ENCODE measurements around the gene OR2T35.

The OR2T35 gene

DNA sequence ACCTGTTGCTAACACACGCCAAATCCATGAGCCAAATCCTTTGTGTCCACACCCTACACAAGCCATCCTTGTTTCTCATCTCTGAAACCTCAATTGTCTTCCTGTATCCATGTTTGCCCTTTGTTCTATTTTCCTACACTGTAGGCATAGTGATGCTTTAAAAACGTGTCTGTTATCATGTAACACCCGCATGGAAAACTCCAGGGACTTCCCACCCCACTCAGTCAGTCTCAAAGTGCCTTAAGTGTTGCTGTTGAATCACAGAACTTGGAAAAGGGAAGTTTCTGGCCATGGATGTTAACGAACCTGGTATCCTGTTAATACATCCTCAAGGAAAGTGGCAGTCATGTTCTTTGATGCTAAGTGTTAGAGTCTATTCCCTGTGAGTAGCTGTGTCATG is 19.9 kb downstream of the OR2T35 start:
- no peak for DNase-seq (ENCODE audit: low spot score)
- no peak overlapping the region for H3K4me3 ChIP-seq
- H3K27ac ChIP-seq: no peak overlapping the region
- no peak for TF ChIP-seq CTCF (IDR thresholded peaks at IDR 0.05)

DNA sequence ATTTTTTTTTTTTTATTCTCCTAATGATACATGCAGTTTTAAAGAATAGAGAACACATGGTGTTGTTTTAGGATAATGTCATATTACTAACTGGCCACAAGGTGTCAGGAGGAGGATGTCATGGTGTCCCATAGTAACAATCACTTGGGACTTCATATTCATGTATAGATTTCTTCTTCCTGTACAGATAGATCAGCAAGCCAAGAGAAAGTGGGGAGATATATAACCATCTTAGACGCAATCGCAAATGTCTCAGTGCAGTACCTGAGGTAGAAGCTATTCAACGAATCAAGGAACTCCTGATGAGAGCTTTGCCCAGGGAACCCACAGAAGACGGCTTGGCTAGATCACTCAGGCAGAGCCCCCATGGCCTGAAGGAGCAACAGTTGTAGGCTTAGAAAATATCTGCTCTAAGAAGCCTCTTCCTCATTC is 22.5 kb downstream of the OR2T35 start:
- Histone ChIP-seq H3K4me3 (no peak overlapping the region), H3K27ac (no peak overlapping the region)
- TF ChIP-seq CTCF (IDR thresholded peaks at IDR 0.05): no peak
- no peak for DNase-seq (ENCODE audit: low spot score)

GRCh38 chr1:248621770-248622169 is 23.3 kb downstream of the OR2T35 start:
- no peak for DNase-seq (ENCODE audit: low spot score)
- H3K4me3 ChIP-seq: no peak overlapping the region
- no peak for TF ChIP-seq CTCF (IDR thresholded peaks at IDR 0.05)

DNA sequence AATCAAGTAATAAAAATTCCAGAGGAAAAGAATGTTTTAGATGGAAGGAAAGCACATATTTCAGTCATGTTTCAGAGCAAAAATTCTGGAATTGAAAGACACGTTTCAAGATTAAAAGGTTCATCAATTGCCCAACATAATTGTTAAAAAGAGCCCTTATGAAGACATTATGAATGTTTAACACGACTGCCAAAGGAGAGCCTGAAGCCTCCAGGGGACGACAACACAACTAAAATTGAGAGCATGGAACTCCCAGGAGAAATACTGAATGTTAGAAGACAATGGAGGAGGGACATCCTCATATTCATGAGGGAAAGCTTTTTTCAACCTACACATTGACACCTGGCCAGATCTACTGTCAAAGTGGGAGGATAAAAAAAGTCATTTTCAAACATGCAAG is 26.2 kb downstream of the OR2T35 start:
- no peak overlapping the region for H3K4me3 ChIP-seq
- no peak for DNase-seq (ENCODE audit: low spot score)
- TF ChIP-seq CTCF (IDR thresholded peaks at IDR 0.05): peak; percentile 31
- no peak overlapping the region for H3K27ac ChIP-seq

More at GRCh38 chr1:248621770-248622169, 23.3 kb downstream of the OR2T35 start:
- no peak overlapping the region for H3K27ac ChIP-seq

DNA sequence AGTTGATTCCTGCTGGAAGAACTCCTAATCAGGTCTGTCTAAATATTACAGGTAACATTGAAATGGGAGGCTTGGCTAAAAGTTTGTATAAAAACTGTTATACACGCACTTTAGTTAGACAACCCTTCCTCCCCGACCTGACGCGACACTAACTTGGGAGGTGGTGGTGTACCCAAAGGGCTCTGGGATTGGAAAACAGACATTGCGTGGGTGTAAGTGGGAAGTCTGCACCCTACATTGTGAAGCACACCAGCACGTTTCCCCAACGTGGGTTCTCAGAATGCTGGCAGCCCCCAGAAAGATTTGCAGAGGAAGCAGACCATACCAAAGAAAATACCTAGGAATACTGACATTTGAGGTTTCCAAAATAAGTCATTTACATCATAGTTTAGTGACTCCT is 27.0 kb downstream of the OR2T35 start:
- H3K4me3 ChIP-seq: no peak overlapping the region
- no peak for TF ChIP-seq CTCF (IDR thresholded peaks at IDR 0.05)
- no peak for DNase-seq (ENCODE audit: low spot score)
- H3K27ac ChIP-seq: no peak overlapping the region

- no peak for DNase-seq (ENCODE audit: low spot score)
- H3K4me3 ChIP-seq: no peak overlapping the region
- TF ChIP-seq CTCF (IDR thresholded peaks at IDR 0.05): no peak
- H3K27ac ChIP-seq: no peak overlapping the region
These were observed 31.3 kb downstream of the OR2T35 start for GRCh38 chr1:248613742-248614141.

GRCh38 chr1:248611883-248612414 is 33.1 kb downstream of the OR2T35 start:
- H3K27ac ChIP-seq: no peak overlapping the region
- H3K4me3 ChIP-seq: no peak overlapping the region
- DNase-seq (ENCODE audit: low spot score): no peak
- TF ChIP-seq CTCF (IDR thresholded peaks at IDR 0.05): no peak

All from coronary artery (tissue), 2 donors.